Astrocyte of the spinal cord (primary cell): Measurements from ENCODE around the gene PCDHB1.

Experiments used
- DNase-seq: peaks from one replicate; pipeline ENCODE4 v3.0.0; 2011; ENCODE audit warnings: low read depth, low spot score
- H3K4me3 ChIP-seq: 2 replicates; pipeline ENCODE4 v1.5.1; 2011; ENCODE audit warnings: low read depth, mild to moderate bottlenecking, low read length, moderate library complexity
- in situ Hi-C: cut with HindIII; loops from 2 replicates; pipeline ENCODE4 v1.10.0; 2017; ENCODE audit warnings: low sequenced_read_pairs
- TF ChIP-seq, protein P1 (sequence below): IDR thresholded peaks from 2 replicates; pipeline ENCODE4 v1.5.1; 2012; ENCODE audit warnings: low read depth, mild to moderate bottlenecking, low read length, inconsistent platforms

PCDHB1 gene

DNA sequence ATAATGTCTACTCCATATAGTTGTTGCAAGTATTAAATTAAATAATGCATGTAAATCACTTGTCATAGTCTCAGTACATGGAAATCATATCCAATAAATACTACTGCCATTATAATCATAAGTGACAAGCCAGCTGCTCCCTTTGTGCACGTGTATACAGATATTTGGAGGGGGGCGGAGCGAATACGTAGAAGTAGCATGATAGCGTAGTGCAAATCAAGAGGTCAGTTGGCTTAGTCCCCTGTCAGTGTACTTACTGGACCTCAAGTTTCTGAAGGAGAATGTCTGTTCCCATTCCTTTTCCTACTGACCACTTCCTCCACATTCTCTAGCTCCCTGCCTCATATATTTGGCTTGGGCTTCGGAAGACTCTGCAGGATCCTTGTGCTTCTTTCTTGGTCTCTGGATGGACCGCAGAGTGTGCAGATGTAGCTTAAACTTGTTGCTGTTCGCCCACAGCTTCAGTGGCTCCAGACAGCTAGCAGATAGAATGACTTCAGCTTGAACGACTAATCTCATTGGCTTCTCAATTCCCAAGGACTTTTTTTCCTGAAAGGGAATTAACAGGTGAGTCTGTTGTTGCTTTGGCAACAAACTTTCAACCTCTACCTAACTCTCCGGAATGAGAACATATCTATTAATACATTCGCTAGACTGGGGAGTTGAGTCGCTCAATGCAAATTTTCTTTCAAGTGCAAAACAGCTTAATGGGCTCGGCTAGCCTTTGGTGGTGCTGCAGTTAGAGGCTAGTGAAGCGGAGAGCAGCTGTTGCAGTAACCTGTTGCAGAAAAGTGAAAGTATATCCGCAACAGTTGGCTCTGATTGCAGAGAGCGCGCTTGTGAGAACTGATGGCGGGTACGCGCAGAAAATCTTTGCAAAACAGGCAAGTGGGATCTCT is at the start of gene PCDHB1:
Gene PCDHB1 (plus strand): TSS at position 753 of the 899 bp plus-strand sequence. CDS start 97 bp downstream, at position 850.
- DNase-seq, result no peak
- H3K4me3 ChIP-seq, result no peak within 1 kb of the TSS
- in situ Hi-C loops, result no loop called here
- TF ChIP-seq, protein P1, sequence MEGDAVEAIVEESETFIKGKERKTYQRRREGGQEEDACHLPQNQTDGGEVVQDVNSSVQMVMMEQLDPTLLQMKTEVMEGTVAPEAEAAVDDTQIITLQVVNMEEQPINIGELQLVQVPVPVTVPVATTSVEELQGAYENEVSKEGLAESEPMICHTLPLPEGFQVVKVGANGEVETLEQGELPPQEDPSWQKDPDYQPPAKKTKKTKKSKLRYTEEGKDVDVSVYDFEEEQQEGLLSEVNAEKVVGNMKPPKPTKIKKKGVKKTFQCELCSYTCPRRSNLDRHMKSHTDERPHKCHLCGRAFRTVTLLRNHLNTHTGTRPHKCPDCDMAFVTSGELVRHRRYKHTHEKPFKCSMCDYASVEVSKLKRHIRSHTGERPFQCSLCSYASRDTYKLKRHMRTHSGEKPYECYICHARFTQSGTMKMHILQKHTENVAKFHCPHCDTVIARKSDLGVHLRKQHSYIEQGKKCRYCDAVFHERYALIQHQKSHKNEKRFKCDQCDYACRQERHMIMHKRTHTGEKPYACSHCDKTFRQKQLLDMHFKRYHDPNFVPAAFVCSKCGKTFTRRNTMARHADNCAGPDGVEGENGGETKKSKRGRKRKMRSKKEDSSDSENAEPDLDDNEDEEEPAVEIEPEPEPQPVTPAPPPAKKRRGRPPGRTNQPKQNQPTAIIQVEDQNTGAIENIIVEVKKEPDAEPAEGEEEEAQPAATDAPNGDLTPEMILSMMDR, result no peak

GRCh38 chr5:141001446-141001843 is 49.7 kb upstream of the PCDHB1 start:
- in situ Hi-C loops, result no loop called here
- DNase-seq, result no peak
- H3K4me3 ChIP-seq, result no peak overlapping the region
- TF ChIP-seq, protein P1, result no peak

DNA sequence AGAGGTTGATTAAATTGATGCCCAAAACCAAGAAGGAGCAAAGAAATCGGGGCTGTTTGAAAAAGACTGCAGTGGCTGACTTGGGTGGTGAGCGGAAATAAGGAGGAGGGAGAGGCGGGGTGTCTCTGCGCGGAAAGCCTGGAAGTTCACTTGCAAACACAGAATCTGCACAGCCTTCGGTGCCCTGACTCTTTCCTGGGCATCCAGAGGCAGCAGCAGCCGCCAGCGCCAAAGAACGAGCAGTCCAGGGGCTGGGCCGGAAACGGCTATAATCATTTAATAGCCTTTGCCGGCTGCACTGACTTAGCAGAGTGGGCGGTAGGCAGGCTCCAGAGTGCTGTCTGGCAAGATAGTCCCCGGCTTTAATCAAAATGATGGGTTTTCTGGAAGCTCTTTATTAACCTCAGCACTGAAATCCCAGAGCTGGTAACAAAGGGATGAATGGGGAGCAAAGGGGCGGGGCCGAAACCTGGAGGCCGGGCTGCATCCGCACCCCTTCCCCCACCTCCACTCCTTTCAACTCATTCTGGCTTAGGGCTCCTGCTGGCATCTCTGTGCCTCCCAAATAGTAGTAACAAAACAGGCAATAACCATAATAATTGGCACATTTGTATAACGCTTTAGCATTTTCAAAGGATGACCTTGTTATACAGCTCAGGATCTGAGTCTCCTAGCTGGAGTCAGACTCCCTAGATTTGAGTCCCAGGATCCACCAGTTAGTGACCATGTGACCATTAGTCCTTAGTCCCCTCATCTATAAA is 49.1 kb upstream of the PCDHB1 start:
- TF ChIP-seq, protein P1, result no peak
- DNase-seq, result no peak
- peak overlapping the region; percentile 10 for H3K4me3 ChIP-seq

GRCh38 chr5:141002605-141002965 is 48.6 kb upstream of the PCDHB1 start:
- no peak for DNase-seq
- in situ Hi-C loops, result no loop called here
- no peak overlapping the region for H3K4me3 ChIP-seq
- TF ChIP-seq, protein P1, result no peak

More for the DNA sequence above, 49.1 kb upstream of the PCDHB1 start:
- in situ Hi-C loops, result no loop called here

DNA sequence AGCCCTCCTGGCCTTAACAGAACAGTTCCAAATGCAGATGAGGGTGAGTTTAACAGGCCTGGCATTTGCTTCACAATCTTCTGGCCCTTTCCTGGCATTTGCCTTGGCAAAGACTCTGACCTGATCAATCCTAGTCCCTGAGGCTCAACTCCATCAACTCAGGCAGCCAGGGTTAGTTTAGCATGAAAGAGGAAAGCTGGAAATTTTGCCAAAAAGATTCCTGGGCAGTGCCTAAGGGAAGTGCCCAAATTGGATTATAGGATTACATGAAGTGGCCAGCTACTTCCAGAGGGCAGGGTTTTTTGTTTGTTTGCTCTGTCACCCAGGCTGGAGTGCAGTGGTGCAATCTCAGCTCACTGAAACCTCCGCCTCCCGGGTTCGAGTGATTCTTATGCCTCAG is 48.1 kb upstream of the PCDHB1 start:
- in situ Hi-C loops, result no loop called here
- TF ChIP-seq, protein P1, result no peak
- no peak for DNase-seq
- H3K4me3 ChIP-seq, result no peak overlapping the region

DNA sequence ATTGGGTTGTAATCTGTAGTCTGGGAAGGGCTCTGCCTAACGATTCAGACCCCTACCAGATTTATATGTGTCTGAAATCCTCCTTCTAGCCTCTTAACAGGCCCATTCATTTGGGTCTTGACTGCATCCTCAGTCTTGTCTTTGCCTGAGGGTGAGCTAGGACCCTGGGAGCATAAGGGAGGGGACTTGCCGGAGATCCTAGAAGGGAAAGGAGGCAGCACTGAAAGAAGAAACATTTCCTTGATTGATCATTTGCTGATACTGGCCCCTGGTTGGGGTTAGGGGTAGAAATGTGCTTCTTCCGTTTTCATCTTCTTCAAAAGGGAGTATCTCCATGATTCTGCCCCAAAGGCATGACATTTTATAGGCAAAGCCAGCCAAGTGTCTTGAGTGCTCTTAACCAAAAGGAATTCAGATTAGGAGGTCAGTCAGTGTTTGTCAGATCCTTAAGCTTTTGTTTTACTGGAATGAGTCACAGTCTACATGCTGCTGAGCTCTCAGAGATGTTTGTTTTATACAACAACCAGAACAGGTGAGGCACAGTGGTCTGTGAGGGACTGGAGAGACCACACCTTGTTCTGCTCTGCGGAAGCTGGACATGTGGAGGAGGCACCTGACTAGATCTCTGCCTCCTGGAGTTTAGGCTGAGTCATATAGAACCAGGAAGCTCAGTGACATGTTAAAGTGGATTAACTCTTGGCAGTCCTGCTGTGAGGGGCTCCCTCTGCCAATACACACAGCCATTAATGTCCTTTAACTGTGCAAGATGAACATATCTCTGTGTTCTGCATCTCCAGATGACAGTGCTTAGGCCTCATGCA is 47.2 kb upstream of the PCDHB1 start:
- H3K4me3 ChIP-seq, result no peak overlapping the region
- in situ Hi-C loops, result no loop called here
- DNase-seq, result no peak
- TF ChIP-seq, protein P1, result no peak
